Hematopoietic multipotent progenitor cell treated with erythropoietin and hydrocortisone succinate and interleukin-3 and kit ligand, for 15 days (in vitro differentiated cells): Measurements from ENCODE around the gene E2F1.
"Not testable (repeated sequence)": the region's sequence is repeated elsewhere in the genome, so short reads cannot be mapped to it uniquely, and the experiment has no call there.

Source experiments
- DNase-seq: peaks from one replicate; pipeline ENCODE4 v3.0.0-alpha.2; 2015; ENCODE audit warnings: low spot score

Gene E2F1

GRCh38 chr20:33657704-33658095 lies 28.5 kb downstream of the E2F1 start:
- DNase-seq: no peak

DNA sequence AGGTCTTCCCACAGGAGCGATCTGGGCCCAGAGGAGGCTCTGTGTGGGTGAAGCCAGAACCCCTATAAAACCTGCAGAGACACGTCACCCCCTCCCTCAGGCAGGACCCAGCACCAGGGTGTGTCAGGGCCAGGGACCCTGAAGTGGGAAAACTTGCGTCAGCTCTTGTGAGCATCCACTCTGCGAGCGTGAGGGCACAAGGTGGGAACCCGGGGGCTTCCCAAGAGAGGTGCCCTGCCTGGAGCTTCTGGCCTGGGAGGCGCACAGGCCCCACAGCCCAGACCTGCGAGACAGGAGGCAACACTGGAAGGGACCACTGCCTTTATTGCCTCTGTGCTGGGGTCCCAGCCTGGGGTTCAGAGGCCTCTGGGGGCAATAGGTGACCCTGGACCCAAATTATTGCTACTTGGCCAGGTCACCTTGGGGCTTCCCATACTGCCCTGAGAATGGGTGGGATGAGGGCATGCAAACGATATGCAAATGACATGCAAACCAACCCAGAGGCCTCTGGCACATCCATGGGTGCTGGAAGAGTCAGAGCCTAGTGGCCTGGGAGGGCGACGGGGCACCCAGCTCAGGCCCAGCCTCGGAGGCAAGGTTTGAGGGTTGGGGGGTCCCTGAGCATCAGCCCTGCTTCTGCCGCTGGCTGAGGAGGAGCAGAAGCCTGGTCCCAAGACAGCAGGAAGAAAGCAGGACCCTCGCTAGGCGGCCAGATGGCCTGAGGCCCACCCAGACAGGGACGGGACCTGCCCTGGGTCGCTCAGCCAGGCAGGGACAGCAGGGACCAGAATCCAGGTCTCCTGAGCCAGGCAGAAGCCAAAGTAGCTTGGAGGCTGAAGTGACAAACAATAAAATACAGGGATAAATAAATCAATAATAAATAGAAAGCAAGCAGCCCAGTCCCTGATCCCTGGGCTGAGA lies 29.1 kb downstream of the E2F1 start:
- DNase-seq: no peak

DNA sequence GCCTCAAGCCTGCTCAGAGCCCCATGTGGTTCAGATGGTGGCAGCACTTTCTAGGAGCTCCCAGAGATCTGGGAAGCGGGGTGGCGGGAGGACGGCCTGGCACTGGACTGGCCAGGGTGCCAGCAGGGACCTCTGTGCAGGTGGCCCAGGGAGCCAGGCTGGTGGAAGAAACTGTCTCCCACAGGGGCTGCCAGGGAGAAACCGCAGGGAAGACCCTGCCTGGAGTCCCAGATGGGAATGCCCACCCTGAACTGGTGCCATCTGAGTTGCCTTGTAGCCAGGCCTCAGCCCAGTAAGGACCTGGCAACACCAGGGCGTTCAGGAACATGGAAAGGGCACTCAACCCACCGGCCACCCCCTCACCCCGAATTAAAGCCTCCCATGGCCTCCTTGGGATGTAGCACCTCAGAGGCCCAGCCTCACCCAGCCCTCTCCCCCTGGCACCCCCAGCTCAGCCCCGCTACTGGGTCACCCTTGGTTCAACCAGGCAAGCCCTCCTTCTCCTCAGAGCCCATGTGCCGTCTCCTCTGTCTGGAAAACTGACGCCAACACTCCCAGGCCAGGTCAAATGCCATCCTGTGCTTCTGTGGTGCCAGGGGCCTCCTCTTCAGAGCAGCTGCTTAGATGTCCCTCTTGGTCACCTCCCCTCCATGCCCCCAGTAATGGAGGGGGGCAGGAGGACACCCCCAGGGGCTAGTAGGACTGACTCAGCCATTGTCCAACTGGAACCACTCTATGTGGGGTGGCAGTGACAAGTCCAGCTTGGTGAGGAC lies 30.0 kb downstream of the E2F1 start:
- no peak for DNase-seq

GRCh38 chr20:33655164-33655563 lies 31.0 kb downstream of the E2F1 start:
- no peak for DNase-seq

DNA sequence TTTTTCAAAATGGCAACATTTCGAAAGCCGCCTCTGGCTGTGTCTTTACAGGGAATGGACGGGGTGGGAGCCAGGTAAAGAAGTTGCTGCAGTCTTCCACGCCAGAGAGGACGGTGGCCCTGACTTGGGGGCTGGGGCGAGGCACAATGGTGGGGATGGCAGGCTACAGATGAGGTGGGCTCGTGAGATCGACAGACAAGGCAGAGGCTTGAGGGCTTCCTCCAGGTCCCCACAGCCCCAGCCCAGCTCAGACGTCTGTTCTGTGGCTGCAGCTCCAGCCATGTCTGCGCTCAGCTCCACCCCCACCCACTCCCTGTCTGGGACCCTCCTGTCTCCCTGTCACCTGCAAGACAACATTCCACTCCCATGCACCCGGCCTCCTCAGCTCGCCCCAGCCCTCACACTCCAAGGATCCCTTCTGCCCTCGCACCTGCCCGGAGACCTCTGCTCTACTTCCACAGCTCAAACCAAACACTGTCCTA lies 31.5 kb downstream of the E2F1 start:
- no peak for DNase-seq

- DNase-seq: no peak
These were observed 32.1 kb downstream of the E2F1 start for GRCh38 chr20:33653900-33654596.

- DNase-seq: peak; percentile 44
These were observed 32.8 kb downstream of the E2F1 start for GRCh38 chr20:33653218-33653899.

GRCh38 chr20:33651562-33652048 lies 34.6 kb downstream of the E2F1 start:
- DNase-seq: no peak

DNA sequence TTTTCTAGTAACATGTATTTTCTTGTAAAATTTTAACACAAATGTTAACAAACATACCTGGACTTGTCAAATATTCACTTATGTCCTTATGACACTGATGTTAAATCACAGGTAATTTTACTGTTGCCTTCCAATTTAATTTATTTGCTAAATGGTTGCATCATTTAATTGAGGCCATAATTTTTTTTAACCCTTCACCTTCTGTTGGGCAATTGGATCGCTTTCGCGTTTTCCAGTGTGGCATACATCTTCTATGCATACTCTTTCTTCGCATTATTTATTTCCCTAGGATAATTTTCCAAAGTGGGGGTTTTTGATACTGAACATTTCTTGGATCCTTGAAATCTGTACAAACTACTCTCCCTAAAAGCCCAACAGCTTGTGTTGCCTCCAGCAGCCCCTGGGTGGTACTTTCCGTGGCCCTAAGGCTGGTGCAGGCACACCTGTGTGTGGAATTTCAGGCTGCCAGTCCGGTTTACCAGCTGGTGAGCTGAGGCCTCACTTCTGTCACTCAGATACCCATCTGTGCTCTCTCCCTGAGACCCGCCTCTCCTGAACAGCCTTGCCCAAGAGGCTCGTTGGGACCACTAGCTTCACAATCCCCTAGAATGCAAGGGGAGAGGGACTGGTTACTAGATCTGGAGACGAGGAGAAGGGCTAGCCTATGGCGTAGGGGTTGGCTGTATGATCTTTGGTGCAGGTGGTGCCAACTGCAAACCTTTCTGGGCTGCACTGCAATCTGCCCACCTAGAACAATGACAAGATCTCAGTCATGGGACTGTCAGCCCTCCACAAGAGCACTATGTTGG lies 35.2 kb downstream of the E2F1 start:
- no peak for DNase-seq

DNA sequence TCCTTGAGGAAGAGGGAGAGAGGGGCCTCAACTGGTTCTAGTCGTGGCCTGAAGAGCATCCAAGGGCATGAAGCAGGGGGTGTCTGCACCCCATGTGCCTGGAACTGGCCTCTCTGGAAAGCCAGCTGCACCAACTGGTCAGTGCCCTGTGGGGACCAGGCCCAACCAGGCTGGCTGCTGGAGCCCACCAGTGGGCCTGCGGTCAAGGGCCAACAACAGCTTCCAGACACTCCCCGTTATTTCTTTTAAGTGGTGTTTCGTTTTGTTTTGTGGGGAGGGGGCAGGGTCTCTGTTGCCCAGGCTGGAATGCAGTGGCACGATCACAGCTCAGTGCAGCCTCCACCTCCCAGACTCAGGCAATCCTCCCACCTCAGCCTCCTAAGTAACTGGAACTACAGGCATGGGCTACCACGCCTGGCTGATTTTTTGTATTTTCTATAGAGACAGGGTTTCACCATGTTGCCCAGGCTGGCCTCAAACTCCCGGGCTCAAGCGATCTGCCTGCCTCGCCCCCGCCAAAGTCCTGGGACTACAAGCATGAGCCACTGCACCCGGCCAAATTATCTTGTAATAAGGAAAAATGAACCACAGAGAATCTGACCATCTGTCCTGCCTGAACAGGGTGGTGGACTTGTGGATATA lies 36.0 kb downstream of the E2F1 start:
- DNase-seq: no peak

DNA sequence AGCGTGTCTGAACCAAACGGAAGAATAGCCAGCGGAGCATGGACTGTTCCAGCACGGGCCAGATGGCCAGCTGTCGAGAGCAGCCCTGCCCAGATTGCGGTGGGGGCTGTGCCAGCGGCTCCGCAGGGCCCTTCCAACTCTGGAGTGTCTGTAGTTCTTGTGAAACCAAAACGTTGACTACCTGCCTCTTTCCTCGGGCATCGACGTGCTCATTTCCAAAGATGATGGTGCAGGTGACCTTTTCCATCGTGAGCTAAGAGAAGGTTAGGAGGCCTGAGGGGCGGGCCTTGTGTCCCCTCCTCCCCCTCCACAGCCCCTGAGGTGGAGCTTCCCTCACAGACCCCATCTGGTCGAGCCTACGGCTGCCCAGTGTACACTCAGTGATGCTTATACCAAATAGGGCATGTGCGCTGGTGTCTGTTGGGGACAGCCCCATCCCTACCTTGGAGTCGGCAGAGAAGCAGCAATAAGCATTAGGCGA lies 36.9 kb downstream of the E2F1 start:
- no peak for DNase-seq

- no peak for DNase-seq
These were observed 37.7 kb downstream of the E2F1 start for GRCh38 chr20:33648396-33649004.

DNA sequence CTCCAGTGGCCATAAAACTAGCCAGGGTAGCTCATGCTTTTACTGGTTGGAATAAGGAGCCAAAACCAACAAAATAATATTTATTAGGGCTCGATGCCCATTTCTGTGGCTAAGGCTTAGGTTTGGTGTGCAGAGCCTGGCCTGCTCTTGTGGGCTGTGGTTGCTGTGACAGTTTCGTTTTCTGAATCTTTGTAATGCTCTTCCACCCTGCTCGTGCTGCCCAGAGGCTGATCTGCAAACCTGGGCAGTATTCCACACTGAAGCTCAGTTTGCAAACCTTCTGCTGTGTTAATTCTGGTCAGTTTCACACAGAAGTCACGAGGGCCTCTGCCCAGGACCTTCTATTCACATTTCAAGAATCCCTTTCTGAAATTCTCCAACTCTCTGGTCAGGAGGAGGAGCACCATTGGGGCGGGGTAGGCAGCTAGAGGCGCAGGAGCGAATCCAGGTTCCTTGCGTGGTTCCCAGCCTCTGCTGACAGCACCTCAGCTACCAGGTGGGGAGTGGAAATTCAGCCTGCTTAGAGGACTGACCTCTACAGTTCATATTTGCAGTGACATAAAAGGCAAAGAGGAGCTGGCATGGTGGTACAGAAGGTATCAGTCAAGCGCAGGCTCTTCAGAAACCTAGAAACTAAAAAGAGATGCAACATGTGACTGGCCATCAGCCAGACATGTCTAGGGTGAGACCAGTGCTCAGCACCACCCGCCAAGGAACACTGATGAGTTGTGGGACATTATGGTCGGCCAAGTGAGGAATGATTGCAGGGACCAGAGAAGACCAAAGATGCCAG lies 38.4 kb downstream of the E2F1 start:
- DNase-seq: no peak

DNA sequence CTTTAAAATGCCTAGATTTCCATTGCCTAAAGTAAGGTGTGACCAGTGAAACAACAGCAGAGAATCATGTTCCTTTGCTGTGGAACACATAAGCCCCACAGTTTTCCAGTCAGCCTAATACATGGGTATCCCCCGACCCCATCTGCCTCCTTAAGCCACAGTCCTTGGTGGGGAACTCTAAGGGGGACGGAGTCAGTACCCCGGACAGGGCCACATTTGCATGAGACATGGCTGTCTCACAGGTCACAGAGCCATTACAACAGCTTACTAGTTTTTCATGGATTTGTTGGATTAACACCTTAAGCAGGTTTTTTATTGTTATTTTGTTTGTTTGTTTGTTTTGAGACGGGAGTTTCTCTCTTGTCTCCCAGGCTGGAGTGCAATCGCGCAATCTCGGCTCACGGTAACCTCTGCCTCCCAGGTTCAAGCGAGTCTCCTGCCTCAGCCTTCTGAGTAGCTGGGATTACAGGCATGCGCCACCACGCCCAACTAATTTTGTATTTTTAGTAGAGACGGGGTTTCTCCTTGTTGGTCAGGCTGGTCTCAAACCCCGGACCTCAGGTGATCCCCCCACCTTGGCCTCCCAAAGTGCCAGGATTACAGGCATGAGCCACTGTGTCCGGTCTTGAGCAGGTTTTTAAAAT lies 39.1 kb downstream of the E2F1 start:
- not testable (repeated sequence) for DNase-seq

DNA sequence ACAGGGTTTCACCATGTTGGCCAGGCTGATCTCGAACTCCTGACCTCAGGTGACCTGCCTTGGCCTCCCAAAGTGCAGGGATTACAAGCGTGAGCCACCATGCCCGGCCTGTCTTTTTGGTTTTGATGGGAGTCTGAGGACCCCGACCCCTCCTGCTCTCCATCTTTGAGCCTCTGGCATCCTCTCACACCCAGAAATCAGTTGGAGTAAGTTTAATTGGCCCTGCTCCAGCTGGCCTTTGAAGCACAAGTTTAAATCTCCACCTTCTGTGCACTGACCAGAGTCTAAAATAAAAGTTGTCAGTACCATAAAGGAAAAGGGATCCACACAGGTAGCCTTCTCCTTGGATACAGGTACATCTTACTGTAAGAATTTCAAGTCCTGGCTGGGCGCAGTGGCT lies 40.0 kb downstream of the E2F1 start:
- DNase-seq: no peak

- no peak for DNase-seq
These were observed 40.8 kb downstream of the E2F1 start for GRCh38 chr20:33645396-33645795.

GRCh38 chr20:33645072-33645358 lies 41.2 kb downstream of the E2F1 start:
- no peak for DNase-seq

DNA sequence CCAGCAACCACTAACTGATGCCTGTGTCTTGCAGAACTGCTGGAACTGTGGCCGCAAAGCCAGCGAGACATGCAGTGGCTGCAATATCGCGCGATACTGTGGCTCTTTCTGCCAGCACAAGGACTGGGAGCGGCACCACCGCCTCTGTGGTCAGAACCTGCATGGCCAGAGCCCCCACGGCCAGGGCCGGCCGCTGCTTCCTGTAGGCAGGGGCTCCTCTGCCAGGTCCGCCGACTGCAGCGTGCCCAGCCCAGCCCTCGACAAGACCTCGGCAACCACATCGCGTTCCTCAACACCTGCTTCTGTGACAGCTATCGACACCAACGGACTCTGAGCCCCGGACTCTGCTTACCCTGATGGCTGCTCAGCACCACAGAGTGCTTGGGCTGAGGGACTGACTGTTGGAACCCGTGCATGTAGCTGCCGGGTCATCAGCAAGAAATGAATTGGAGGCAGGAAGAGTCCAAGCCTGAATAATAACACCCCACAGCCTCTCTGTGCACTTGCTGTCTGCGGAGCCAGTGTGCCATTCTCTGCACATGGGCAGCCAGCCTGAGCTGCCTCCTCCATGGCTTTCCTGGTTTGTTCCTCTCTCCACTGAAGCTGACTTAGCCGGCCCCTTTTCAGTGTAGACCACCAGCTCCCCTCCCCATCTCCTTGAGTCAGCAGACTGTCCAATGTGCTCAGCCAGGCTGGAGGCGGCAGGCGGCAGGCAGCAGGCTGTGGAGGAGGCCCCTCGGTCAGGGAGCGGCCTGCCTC lies 41.7 kb downstream of the E2F1 start:
- DNase-seq: no peak
